ENCODE results near the gene EMILIN1. TPM values are rescaled to one million over a fixed set of nuclear protein-coding genes. Genes with fewer than 3 reads are reported as not detected.
"Not testable (repeated sequence)": the region's sequence is repeated elsewhere in the genome, so short reads cannot be mapped to it uniquely, and the experiment has no call there.

Gene EMILIN1
- polyA plus RNA-seq, 1 of the 3 experiments (the other 2 are of a cell fraction), result 286 TPM

DNA sequence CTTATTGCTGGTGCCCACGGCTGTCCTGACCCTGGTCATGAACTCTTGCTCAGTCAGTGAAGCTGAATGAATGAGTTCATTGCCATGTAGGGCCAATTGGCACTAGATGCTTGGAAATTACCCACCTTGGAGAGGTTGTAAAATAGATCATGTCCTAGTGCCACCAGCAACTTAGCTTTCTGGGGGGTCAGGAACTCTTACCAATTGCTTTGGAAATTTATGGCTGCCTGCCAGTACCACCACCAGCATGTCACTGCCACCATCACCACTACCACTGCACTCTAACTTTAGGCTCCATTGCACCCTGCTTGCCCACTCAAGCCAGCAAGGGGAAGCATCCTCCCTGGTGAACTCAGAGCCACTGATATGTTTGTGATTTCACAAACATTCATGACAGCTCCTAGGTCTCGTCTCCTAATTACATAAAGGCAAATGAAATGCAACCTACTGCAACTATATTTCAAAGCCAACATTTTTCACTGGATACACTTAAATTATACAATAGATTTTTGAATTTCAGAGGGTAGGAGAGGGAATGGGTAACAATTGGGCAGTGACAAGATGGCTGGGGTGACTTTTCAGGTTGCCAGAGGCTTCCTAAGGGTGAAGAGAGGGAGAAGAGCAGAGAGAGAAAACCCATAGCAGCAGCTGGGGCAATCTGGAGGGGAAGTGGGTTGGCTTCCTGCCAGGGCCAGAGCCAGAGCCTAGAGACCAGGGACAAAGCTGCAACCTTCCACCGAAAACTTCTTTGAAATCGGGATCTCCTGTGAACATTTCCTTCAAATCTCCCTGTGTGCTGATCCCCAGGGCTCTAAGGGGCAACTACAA is 3.5 kb upstream of the EMILIN1 start (continued):
- TF ChIP-seq FOXJ3 (CRISPR knock-in tag; IDR thresholded peaks at IDR 0.05) (no peak), FOSL2 (IDR thresholded peaks at IDR 0.05; ENCODE audit: borderline replicate concordance, low read depth) (no peak)
- TF ChIP-seq, protein P1, sequence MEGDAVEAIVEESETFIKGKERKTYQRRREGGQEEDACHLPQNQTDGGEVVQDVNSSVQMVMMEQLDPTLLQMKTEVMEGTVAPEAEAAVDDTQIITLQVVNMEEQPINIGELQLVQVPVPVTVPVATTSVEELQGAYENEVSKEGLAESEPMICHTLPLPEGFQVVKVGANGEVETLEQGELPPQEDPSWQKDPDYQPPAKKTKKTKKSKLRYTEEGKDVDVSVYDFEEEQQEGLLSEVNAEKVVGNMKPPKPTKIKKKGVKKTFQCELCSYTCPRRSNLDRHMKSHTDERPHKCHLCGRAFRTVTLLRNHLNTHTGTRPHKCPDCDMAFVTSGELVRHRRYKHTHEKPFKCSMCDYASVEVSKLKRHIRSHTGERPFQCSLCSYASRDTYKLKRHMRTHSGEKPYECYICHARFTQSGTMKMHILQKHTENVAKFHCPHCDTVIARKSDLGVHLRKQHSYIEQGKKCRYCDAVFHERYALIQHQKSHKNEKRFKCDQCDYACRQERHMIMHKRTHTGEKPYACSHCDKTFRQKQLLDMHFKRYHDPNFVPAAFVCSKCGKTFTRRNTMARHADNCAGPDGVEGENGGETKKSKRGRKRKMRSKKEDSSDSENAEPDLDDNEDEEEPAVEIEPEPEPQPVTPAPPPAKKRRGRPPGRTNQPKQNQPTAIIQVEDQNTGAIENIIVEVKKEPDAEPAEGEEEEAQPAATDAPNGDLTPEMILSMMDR (IDR thresholded peaks at IDR 0.05), result no peak

DNA sequence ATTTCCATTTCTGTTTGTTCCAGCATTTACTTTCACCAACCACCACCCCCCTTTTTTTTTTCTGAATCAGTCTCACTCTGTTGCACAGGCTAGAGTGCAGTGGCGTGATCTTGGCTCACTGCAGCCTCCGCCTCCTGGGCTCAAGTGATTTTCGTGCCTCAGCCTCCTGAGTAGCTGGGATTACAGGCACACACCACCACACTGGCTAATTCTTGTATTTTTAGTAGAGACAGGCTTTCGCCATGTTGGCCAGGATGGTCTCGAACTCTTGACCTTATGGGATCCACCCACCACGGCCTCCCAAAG is 2.9 kb upstream of the EMILIN1 start:
- not testable (repeated sequence) for H3K9me2 ChIP-seq; H3K9me3 ChIP-seq; DNase-seq; H4K20me1 ChIP-seq (ENCODE audit: insufficient read depth); H3K9ac ChIP-seq; H3K27me3 ChIP-seq (ENCODE audit: insufficient read depth); H2AFZ ChIP-seq (ENCODE audit: low read depth); H3K36me3 ChIP-seq (replicated peaks in 1 of 2; ENCODE audit: control insufficient read depth in 1 of 2, insufficient read depth in 2 of 2, low read length in 1 of 2); H3K4me3 ChIP-seq (ENCODE audit: low read depth in 2 of 2, low read length in 1 of 2)
- peaks cover 17% of the 10 kb centered on the region for H3F3A ChIP-seq (replicated peaks; ENCODE audit: insufficient read depth)
- ChIA-PET CTCF (interaction anchor here (1.0 to 18.5 kb wide), 5 partner anchors 7 to 227 kb away, joined by 4 to 227 read pairs (median 5); partner anchors contain the start of genes AGBL5, EMILIN1 and KHK), POLR2A (interaction anchor here (1.0 to 5.7 kb wide), 2 partner anchors 11 to 24 kb away, joined by 3 to 80 read pairs; partner anchors contain the start of genes AGBL5 and KHK)
- H3K4me2 ChIP-seq, result 0 out of 2 replicates have a peak overlapping the region, but pooled peaks have one; percentile 5
- WGBS (ENCODE audit: low lambda C conversion rate), result 89% methylated on average over 6 of the region's 6 CpGs
- H3K4me1 ChIP-seq (ENCODE audit: control insufficient read depth in 1 of 2, insufficient read depth in 2 of 2, low read depth in 1 of 2, low read length in 1 of 2), result peaks cover 40 to 72% of the 10 kb centered on the region in 2 experiments
- peak overlapping the region; percentile 7 to 84; a peak in 3 of 4 replicates for H3K27ac ChIP-seq (ENCODE audit: low read depth in 2 of 2, low read length in 1 of 2)
- peaks cover 31% of the 10 kb centered on the region for H3K79me2 ChIP-seq (ENCODE audit: insufficient read depth)

DNA sequence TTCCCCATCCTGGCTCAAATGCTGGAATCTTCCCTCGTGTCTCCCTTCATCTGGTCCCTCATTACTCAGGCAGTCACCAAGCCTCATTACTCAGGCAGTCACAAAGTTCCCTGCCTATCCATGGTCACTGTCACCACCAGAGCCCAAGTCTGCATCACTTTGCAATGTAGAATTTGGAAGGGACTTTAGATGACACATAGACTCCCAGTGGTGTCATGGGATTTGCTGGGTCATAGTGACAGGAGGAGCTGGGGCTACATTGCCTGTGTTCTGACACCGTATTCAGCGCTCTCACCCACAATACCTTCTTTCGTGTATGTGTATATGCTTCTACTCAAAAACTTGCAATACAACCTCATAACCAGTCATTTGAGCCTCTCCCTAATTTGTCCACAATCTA is 2.1 kb upstream of the EMILIN1 start:
- peaks cover 17% of the 10 kb centered on the region for H3F3A ChIP-seq (replicated peaks; ENCODE audit: insufficient read depth)
- no peaks in the 10 kb centered on the region; the same call in 1 of the 2 replicates for H4K20me1 ChIP-seq (ENCODE audit: insufficient read depth)
- no peak overlapping the region for H3K4me3 ChIP-seq (ENCODE audit: low read depth in 2 of 2, low read length in 1 of 2)
- peaks cover 43 to 75% of the 10 kb centered on the region in 2 experiments for H3K4me1 ChIP-seq (ENCODE audit: control insufficient read depth in 1 of 2, insufficient read depth in 2 of 2, low read depth in 1 of 2, low read length in 1 of 2)
- peaks cover under 1 to 9% of the 10 kb centered on the region in 2 experiments for H3K36me3 ChIP-seq (replicated peaks in 1 of 2; ENCODE audit: control insufficient read depth in 1 of 2, insufficient read depth in 2 of 2, low read length in 1 of 2)
- H3K9me3 ChIP-seq, result no peaks in the 10 kb centered on the region
- peak overlapping the region in 1 of 2 experiments; percentile 84; a peak in 2 of 4 replicates for H3K27ac ChIP-seq (ENCODE audit: low read depth in 2 of 2, low read length in 1 of 2)
- no peaks in the 10 kb centered on the region for H3K9me2 ChIP-seq
- WGBS (ENCODE audit: low lambda C conversion rate), result 95% methylated on average over 4 of the region's 4 CpGs
- peaks cover 27% of the 10 kb centered on the region for H3K79me2 ChIP-seq (ENCODE audit: insufficient read depth)
- H3K9ac ChIP-seq, result no peak overlapping the region
- no peak overlapping the region for H3K4me2 ChIP-seq
- H2AFZ ChIP-seq (ENCODE audit: low read depth), result no peak overlapping the region
- ChIA-PET CTCF (interaction anchor here (0.9 to 14.6 kb wide), 6 partner anchors 9 to 115 kb away, joined by 3 to 227 read pairs (median 16); partner anchors contain the start of genes AGBL5, OST4 and TMEM214), POLR2A (interaction anchor here (1.3 to 4.0 kb wide), 2 partner anchors 15 to 26 kb away, joined by 3 to 42 read pairs; partner anchors contain the start of gene AGBL5)
- H3K27me3 ChIP-seq (ENCODE audit: insufficient read depth), result no peaks in the 10 kb centered on the region
- DNase-seq, result no peak
- TF ChIP-seq NRF1 (IDR thresholded peaks at IDR 0.05; ENCODE audit: low read depth, low read length) (no peak), FOSL2 (IDR thresholded peaks at IDR 0.05; ENCODE audit: borderline replicate concordance, low read depth) (no peak), TEAD4 (IDR thresholded peaks at IDR 0.05; ENCODE audit: borderline replicate concordance, insufficient read depth) (no peak), GABPA (IDR thresholded peaks at IDR 0.05; ENCODE audit: low read depth) (no peak), RXRA (IDR thresholded peaks at IDR 0.05; ENCODE audit: borderline replicate concordance, low read depth) (no peak), JUND (IDR thresholded peaks at IDR 0.05) (no peak), SIN3A (IDR thresholded peaks at IDR 0.05; ENCODE audit: borderline replicate concordance, low read depth, low read length) (no peak), FOXJ3 (CRISPR knock-in tag; IDR thresholded peaks at IDR 0.05) (no peak), TCF12 (IDR thresholded peaks at IDR 0.05) (no peak), NFIC (IDR thresholded peaks at IDR 0.05; ENCODE audit: borderline replicate concordance) (no peak), EP300 (IDR thresholded peaks at IDR 0.05; ENCODE audit: borderline replicate concordance in 1 of 2, low read depth in 1 of 2, low read length in 1 of 2) (no peak)
- TF ChIP-seq, protein P2, sequence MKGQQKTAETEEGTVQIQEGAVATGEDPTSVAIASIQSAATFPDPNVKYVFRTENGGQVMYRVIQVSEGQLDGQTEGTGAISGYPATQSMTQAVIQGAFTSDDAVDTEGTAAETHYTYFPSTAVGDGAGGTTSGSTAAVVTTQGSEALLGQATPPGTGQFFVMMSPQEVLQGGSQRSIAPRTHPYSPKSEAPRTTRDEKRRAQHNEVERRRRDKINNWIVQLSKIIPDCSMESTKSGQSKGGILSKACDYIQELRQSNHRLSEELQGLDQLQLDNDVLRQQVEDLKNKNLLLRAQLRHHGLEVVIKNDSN (IDR thresholded peaks at IDR 0.05; ENCODE audit: borderline replicate concordance, low read depth), result no peak
- TF ChIP-seq, protein P3, sequence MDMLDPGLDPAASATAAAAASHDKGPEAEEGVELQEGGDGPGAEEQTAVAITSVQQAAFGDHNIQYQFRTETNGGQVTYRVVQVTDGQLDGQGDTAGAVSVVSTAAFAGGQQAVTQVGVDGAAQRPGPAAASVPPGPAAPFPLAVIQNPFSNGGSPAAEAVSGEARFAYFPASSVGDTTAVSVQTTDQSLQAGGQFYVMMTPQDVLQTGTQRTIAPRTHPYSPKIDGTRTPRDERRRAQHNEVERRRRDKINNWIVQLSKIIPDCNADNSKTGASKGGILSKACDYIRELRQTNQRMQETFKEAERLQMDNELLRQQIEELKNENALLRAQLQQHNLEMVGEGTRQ (IDR thresholded peaks at IDR 0.05; ENCODE audit: borderline replicate concordance, low read depth, low read length), result no peak
- TF ChIP-seq, protein P4, sequence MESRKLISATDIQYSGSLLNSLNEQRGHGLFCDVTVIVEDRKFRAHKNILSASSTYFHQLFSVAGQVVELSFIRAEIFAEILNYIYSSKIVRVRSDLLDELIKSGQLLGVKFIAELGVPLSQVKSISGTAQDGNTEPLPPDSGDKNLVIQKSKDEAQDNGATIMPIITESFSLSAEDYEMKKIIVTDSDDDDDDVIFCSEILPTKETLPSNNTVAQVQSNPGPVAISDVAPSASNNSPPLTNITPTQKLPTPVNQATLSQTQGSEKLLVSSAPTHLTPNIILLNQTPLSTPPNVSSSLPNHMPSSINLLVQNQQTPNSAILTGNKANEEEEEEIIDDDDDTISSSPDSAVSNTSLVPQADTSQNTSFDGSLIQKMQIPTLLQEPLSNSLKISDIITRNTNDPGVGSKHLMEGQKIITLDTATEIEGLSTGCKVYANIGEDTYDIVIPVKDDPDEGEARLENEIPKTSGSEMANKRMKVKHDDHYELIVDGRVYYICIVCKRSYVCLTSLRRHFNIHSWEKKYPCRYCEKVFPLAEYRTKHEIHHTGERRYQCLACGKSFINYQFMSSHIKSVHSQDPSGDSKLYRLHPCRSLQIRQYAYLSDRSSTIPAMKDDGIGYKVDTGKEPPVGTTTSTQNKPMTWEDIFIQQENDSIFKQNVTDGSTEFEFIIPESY (IDR thresholded peaks at IDR 0.05; ENCODE audit: borderline replicate concordance, low read depth), result no peak

All from SK-N-SH (cell line).